CD4-positive, alpha-beta T cell treated with Interleukin-15 for 1 hour (primary cell): ENCODE results near the gene NOTCH4.

ENCODE experiments used
- DNase-seq: peaks from one replicate; pipeline ENCODE4 v3.0.0-alpha.2; 2020

NOTCH4 gene

GRCh38 chr6:32158052-32158451 lies 65.8 kb downstream of the NOTCH4 start:
- DNase-seq, result no peak

- DNase-seq, result no peak
Observed at GRCh38 chr6:32156891-32157290, 67.0 kb downstream of the NOTCH4 start.

GRCh38 chr6:32154514-32155161 lies 69.2 kb downstream of the NOTCH4 start:
- peak; percentile 75 for DNase-seq

- peak; percentile 78 for DNase-seq
Observed at GRCh38 chr6:32153564-32154513, 70.0 kb downstream of the NOTCH4 start, which contains the start of gene PPT2. TSS of gene PPT2 (plus strand) at chr6:32154141. CDS start at chr6:32154595, 454 bp downstream.

GRCh38 chr6:32152769-32153563 lies 70.9 kb downstream of the NOTCH4 start:
- no peak for DNase-seq

DNA sequence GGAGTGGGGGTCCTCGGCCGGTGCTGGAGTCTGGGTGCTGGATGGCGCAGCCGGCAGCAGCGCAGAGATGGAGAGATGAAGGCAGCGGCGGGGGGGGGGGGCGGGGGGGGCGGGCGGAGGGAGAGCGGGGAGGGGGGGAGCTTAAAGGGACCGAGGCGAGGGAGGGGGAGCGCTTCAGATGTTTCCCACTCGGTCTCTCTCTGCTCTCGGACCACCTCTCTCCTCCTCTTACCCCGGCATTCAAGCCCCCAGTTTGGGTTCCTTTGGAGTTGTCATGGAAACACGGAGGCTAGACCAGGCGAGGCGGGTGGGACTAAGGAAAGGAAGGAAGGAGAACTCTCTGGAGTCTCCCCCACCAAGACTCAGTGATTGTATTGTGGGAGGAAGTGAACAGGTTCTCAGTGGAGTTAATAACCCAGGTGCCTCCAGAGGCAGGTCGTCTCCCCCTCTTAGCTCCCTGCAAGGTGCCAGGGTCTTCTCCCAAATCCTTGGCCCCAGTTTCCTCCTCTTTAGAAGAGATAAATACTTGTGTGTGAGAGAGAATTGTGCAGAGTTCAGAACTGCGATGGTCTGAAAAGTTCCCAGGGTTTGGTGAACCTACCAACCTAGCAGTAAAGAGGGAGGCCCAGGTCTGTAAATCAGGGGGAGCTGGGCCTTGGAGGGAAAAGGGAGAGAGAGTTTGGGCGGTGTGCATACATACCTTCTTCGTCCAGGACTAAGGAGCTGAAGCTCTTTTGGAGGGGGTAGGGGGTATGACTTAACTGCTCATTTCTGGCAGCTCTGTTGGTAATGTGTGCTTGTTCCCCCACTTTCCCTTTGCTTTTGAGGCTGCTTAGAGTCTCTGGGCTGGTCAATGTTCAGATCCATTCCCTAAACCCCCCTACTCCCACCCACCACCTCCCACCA lies 71.8 kb downstream of the NOTCH4 start, which contains the start of gene PRRT1:
PRRT1 (minus strand) TSS at position 77 of the 906 bp plus-strand sequence. CDS start 112 bp downstream, outside the sequence.
- no peak for DNase-seq

- DNase-seq, result no peak
Observed at GRCh38 chr6:32151181-32151862, 72.5 kb downstream of the NOTCH4 start.

DNA sequence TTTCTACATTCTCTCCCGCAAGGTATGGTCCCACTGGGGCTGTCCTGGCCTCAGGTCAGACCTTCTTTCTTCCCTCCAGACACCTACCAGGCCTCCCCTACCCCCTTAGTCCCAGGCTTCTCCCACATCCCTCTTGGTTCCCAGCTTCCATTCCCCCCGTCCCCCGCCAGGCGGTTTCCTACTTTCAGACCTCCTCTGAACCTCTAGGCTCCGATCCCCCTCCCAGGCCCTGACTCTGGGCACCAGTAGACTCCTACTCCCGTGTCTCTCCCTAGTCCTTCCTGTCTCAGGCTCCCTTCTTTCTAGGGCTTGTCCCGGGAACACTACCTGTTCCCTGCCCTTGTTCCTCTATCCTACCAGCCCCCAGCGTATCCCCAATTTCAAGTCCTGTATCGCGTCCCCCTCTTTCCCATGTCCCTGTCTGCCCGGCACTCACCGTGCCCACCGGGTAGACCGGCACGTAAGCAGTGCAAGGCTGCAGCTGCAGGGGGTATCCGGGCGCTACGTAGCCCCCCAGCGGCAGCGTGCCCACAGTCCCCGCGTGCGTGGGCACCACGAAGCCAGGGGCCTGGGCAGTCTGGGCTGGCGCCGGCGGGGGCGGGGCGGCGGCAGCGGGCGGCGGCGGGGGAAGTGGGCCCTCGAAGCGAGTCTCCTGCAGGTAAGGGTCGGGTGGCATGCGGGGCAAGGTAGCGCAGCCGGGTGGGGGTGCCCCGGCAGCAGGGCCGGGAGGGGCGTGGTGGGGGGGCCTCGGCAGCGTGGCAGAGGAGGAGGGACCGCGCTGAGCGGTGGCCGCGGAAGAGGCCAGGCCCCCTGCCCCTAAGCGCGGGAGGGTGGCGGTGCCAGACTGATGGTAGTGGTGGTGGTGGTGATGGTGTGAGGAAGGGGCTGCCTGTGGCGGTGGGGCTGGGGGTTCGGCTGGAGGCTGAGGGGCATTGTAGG lies 73.7 kb downstream of the NOTCH4 start:
- DNase-seq, result no peak

DNA sequence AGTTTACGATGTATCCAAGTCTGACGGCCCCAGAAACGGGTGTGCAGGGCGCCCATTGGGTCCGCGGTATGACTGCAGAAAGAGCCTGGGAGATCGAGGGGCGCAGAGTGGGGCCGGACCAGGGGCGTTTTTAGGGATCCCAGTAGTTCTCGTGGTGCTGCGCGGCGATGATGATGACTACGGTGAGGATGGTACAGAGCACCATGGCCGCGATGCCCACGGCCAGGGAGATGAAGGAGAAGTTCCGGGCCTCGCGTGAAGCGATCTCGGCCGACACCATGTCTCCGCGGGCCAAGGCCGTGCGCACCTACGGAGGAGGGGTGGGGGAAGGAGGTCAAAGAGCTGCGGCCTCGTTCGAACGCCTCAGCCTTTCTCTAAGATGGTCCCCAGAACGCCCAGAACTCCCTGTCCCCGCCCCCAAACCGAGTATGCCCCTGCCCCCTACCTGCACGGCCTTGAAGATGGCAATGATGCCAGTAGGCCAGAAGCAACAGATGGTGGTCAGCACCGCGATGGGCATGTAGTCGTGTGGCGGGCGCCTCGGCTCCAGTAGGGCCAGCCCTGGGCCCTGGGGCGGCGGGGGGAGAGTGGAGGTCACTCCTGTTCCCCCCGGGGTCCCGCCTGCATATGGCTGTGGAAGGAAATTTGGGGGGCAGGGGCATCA lies 74.6 kb downstream of the NOTCH4 start:
- DNase-seq, result peak; percentile 22

DNA sequence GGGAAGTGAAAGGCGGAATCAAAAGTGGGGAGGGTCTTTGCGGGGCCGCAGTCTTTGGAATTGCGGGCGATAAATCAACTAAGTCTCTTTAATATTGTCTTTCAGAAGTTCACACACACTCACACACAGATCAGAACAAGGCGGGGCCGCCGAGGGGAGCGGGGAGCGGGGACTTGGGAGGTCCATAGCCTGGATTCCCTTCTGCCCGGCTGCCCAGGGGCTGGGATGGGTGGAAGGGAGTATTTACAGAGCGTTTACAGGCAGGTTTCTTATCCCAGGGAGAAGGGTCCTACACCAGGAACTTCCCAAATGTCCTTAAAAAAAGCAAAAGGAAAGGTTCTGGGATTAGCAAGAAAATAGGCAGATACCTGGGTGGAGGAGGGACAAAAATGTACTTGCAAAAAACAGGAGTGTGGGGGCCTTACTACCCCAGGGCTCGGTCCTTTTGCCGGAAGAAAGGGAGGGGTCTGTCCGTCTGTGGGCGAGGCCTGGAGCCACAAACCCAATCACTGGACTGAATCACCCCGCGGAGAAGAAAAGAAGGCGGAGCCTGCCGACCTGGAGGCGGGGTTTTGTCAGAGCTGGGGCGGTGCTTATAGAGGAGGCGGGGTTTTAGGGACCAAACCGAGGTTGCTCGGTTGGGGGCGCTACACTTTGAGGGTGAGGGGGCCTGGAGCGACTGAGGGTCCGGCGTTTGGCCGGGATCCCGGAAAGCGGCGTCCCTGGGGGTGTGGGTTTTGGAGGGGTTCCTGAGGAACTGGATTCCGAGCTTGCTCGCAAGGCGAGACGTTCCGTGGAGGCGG lies 75.4 kb downstream of the NOTCH4 start:
- DNase-seq, result peak; percentile 76

- no peak for DNase-seq
Observed at GRCh38 chr6:32147401-32148132, 76.3 kb downstream of the NOTCH4 start.

DNA sequence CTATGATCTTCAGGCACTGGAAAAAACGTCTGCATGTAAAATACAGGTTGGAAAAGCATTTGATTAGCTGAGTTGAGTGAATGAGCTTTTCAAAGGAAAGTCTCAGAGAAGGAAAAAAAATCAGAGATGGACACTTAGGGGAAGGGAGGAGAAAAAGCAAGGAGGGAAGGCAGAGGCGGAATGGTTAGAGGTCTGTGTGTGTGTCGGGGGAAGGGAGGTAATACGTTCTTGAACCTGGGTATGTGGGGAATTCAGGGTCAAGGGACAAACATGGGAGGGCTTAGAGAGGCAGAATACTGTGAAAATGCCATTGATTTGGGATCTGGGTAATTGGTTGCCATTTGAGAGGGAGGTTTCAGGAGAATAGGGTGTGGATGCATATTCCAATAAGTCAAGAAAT lies 77.2 kb downstream of the NOTCH4 start:
- no peak for DNase-seq

DNA sequence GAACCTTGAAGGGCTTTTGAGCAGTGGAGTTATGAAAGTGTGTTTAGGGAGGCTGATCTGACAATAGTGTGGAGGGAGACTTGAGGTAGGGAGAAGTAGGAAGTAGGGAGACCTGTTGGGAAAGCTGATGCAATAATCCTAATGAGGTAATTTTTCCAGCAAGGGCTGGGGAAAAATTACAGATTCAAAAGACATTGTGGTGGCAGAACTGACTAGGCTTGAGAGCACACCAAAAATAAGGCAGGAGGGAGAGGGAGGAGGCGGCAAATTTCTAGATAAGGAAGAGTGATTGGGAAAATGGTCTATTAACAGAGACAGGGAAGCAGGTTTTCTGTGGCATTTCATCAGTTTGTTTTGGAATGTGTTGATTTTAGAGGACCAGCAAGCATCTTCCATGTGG lies 77.6 kb downstream of the NOTCH4 start:
- DNase-seq, result no peak
